Pancreas (tissue), 10 donors: ENCODE results near the gene UBE3D. TPM values are rescaled to one million over a fixed set of nuclear protein-coding genes. Genes with fewer than 3 reads are reported as not detected.

Source experiments
- ATAC-seq, 4 donors: fragments of 200-7000 bp; cut with Tn5 transposase; one replicate each; pipeline versions ENCODE4 v1.8.0 to v1.9.1; 2020; ENCODE audit warnings: mild to moderate bottlenecking in 4 of 4, moderate library complexity in 4 of 4
- DNase-seq, 6 donors: peaks; one replicate each; pipeline ENCODE4 v3.0.0-alpha.2; 2020
- FAIRE-seq: peaks from 2 replicates; lab custom pipeline; 2012; peaks lifted over from hg19 to GRCh38; lab: Jason Lieb, UNC
- H3K27ac ChIP-seq, 4 donors: fragments of 200-600 bp; sonication (generic); 1 replicate in 3 of 4; 2 replicates in 1 of 4; pipeline versions ENCODE4 v1.5.0 to v1.8.0; 2020
- H3K27me3 ChIP-seq, 4 donors: fragments of 200-600 bp; one replicate each; pipeline ENCODE4 v1.8.0; 2021
- H3K36me3 ChIP-seq, 3 donors: fragments of 200-600 bp; sonication (generic) in 1 of 3; one replicate each; pipeline versions ENCODE4 v1.5.0 to v1.8.0; 2020 to 2021
- H3K4me1 ChIP-seq, 3 donors: fragments of 200-600 bp; one replicate each; pipeline ENCODE4 v1.8.0; 2021
- H3K4me3 ChIP-seq, 4 donors: fragments of 200-600 bp; sonication (generic) in 2 of 4; one replicate each; pipeline versions ENCODE4 v1.5.0 to v1.8.0; 2020 to 2021
- H3K9me3 ChIP-seq, 4 donors: fragments of 200-600 bp; one replicate each; pipeline ENCODE4 v1.8.0; 2021
- CTCF ChIP-seq, 4 donors: fragments of 200-600 bp; sonication (generic) in 3 of 4; IDR thresholded peaks; one replicate each; pipeline versions ENCODE4 v1.5.0 to v1.8.0; 2021; ENCODE audit warnings: antibody characterized with exemption in 4 of 4
- WGBS, 2 donors: extraction: QIAGEN DNeasy Blood & Tissue Kit; methylation state at CpG; one replicate each; pipeline ENCODE4 v1.1.7; 2013; 5-methylcytosine and 5-hydroxymethylcytosine counted together
- intact Hi-C, 3 donors: fragments of 100-400 bp; cut with DNase I; formaldehyde crosslinking; loops; one replicate each; pipeline versions ENCODE4 v1.11.1 to v1.14.2; 2022
- polyA plus RNA-seq, 2 donors: library from polyadenylated mRNA; stranded (reverse); fragments of 200-250 nt; gene quantifications; one replicate each; pipeline ENCODE4 v1.2.3, GENCODE V29; 2013
- total RNA-seq, 6 donors: library from RNA; stranded (reverse); fragmentation: NEBNext Ultra II Directional in 4 of 6; extraction: Animal tissue kit (Norgen Biotek cat#: 25700) in 4 of 6; gene quantifications; one replicate each; pipeline versions ENCODE4 v1.2.1 to v1.2.4, GENCODE V29; 2021 to 2023
- donor health status: healthy with polysubstance abuse.
- donor health status: DM: no; HTN: no; CAD: no; lungs with moderate emphysema.
- donor health status: DM: no; HTN: no; CAD: no.
- donor health status: control.
- donor health status: control.
- donor health status: Bipolar disorder and iron deficiency.
- donor health status: DM: yes; HTN: yes; CAD: no.
- donor health status: DM: no; HTN: no; CAD: no.
- donor health status: DM: no; HTN: no; CAD: no.
- donor health status: DM: yes; HTN: yes; CAD: no.

UBE3D gene
- total and polyA plus RNA-seq, 8 donors: 3.2 to 6.9 (median 4.1) TPM

- Histone ChIP-seq H3K27ac (no peak overlapping the region), H3K4me3 (no peak overlapping the region), H3K36me3 (no peaks in the 10 kb centered on the region), H3K9me3 (no peaks in the 10 kb centered on the region), H3K27me3 (no peaks in the 10 kb centered on the region), H3K4me1 (no peaks in the 10 kb centered on the region)
- no peak for TF ChIP-seq CTCF (IDR thresholded peaks at IDR 0.05)
- DNase-seq (no peak), FAIRE-seq (no peak), ATAC-seq (no peak)
- WGBS, 2 donors: 64 to 70% methylated on average over 9 of the region's 9 CpGs
- intact Hi-C loops: no loop called here
Measured at GRCh38 chr6:82957171-82957867, 108.3 kb downstream of the UBE3D start.

GRCh38 chr6:82955841-82956240, 109.8 kb downstream of the UBE3D start:
- no peak for TF ChIP-seq CTCF (IDR thresholded peaks at IDR 0.05)
- WGBS, 2 donors: 89 to 96% methylated on average over 1 of the region's 1 CpG
- FAIRE-seq: no peak
- no peak for DNase-seq
- Histone ChIP-seq H3K4me1 (no peaks in the 10 kb centered on the region), H3K4me3 (no peak overlapping the region), H3K27ac (no peak overlapping the region), H3K9me3 (no peaks in the 10 kb centered on the region), H3K36me3 (no peaks in the 10 kb centered on the region), H3K27me3 (no peaks in the 10 kb centered on the region)
- ATAC-seq: no peak
- intact Hi-C loops: no loop called here

- 84 to 97% methylated on average over 4 of the region's 4 CpGs for WGBS, 2 donors
- intact Hi-C loops: no loop called here
- Histone ChIP-seq H3K27ac (no peak overlapping the region), H3K27me3 (no peaks in the 10 kb centered on the region), H3K36me3 (no peaks in the 10 kb centered on the region), H3K4me1 (no peaks in the 10 kb centered on the region), H3K4me3 (no peak overlapping the region), H3K9me3 (no peaks in the 10 kb centered on the region)
- FAIRE-seq (no peak), DNase-seq (no peak), ATAC-seq (no peak)
- TF ChIP-seq CTCF (IDR thresholded peaks at IDR 0.05): no peak
Measured at GRCh38 chr6:82954937-82955577, 110.6 kb downstream of the UBE3D start.

GRCh38 chr6:82954356-82954755, 111.3 kb downstream of the UBE3D start:
- TF ChIP-seq CTCF (IDR thresholded peaks at IDR 0.05): no peak
- WGBS, 2 donors: 72 to 97% methylated on average over 2 of the region's 2 CpGs
- intact Hi-C loops: no loop called here
- FAIRE-seq: no peak
- Histone ChIP-seq H3K4me3 (no peak overlapping the region), H3K27me3 (no peaks in the 10 kb centered on the region), H3K36me3 (no peaks in the 10 kb centered on the region), H3K4me1 (no peaks in the 10 kb centered on the region), H3K27ac (no peak overlapping the region), H3K9me3 (no peaks in the 10 kb centered on the region)
- no peak for ATAC-seq
- DNase-seq: no peak

- intact Hi-C loops: no loop called here
- Histone ChIP-seq H3K36me3 (no peaks in the 10 kb centered on the region), H3K27me3 (no peaks in the 10 kb centered on the region), H3K4me3 (no peak overlapping the region), H3K27ac (no peak overlapping the region), H3K4me1 (no peaks in the 10 kb centered on the region), H3K9me3 (no peaks in the 10 kb centered on the region)
- DNase-seq (no peak), FAIRE-seq (no peak), ATAC-seq (no peak)
- 59 to 63% methylated on average over 4 of the region's 4 CpGs for WGBS, 2 donors
- TF ChIP-seq CTCF (IDR thresholded peaks at IDR 0.05): no peak
Measured at GRCh38 chr6:82953871-82954270, 111.8 kb downstream of the UBE3D start.
